A549 (cell line): ENCODE data around the gene NDUFB11.

Experiments used
- CBX8 ChIP-seq: fragments of 200-600 bp; sonication (generic); IDR thresholded peaks from 2 replicates; pipeline ENCODE4 v1.6.1; 2016
- CEBPB ChIP-seq, 2 experiments: fragments of >200 bp in 1 of 2; sonication (Bioruptor Twin) in 1 of 2; formaldehyde crosslinking in 1 of 2; IDR thresholded peaks; 2 replicates each; pipeline ENCODE4 v1.6.1; 2012 to 2016
- CTCF ChIP-seq: fragments of >200 bp; sonication (Bioruptor Twin); formaldehyde crosslinking; IDR thresholded peaks from 3 replicates; pipeline ENCODE4 v1.5.1; 2016
- EP300 ChIP-seq, 2 experiments: fragments of >200 bp; sonication (Bioruptor Twin); formaldehyde crosslinking; IDR thresholded peaks; 2 replicates in 1 of 2; 3 replicates in 1 of 2; pipeline ENCODE4 v1.6.1; 2016 to 2017
- MAFK ChIP-seq: fragments of 450-650 bp; IDR thresholded peaks from 2 replicates; pipeline ENCODE4 v1.6.1; 2014; ENCODE audit not compliant: partially characterized antibody
- PBX3 ChIP-seq: IDR thresholded peaks from 2 replicates; pipeline ENCODE4 v1.6.1; 2012

GRCh38 chrX:47158131-47158530 lies 13.6 kb upstream of the NDUFB11 start:
- TF ChIP-seq CTCF (no peak), PBX3 (no peak), MAFK (no peak), CEBPB (IDR thresholded peaks at IDR 0.05) (no peak), EP300 (IDR thresholded peaks at IDR 0.05) (no peak), CBX8 (no peak)
